ENCODE results near the gene ACP5.
"Not testable (repeated sequence)": the region's sequence is repeated elsewhere in the genome, so short reads cannot be mapped to it uniquely, and the experiment has no call there.

DNA sequence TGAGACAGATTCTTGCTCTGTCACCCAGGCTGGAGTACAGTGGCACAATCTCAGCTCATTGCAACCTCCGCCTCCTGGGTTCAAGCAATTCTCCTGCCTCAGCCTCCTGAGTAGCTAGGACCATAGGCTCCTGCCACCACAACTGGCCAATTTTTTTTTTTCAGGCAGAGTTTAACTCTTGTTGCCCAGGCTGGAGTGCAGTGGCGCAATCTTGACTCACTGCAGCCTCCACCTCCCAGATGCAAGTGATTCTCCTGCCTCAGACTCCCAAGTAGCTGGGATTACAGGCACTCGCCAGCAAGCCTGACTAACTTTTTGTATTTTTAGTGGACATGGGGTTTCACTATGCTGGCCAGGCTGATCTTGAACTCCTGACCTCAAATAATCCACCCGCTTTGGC is 3.7 kb downstream of the ACP5 start:
- not testable (repeated sequence) for TF ChIP-seq EZH2 (optimal IDR thresholded peaks at IDR 0.05; ENCODE audit: low read depth, low read length); EZH2phosphoT487 (IDR thresholded peaks at IDR 0.05; ENCODE audit: low read length)
- TF ChIP-seq, protein P1, sequence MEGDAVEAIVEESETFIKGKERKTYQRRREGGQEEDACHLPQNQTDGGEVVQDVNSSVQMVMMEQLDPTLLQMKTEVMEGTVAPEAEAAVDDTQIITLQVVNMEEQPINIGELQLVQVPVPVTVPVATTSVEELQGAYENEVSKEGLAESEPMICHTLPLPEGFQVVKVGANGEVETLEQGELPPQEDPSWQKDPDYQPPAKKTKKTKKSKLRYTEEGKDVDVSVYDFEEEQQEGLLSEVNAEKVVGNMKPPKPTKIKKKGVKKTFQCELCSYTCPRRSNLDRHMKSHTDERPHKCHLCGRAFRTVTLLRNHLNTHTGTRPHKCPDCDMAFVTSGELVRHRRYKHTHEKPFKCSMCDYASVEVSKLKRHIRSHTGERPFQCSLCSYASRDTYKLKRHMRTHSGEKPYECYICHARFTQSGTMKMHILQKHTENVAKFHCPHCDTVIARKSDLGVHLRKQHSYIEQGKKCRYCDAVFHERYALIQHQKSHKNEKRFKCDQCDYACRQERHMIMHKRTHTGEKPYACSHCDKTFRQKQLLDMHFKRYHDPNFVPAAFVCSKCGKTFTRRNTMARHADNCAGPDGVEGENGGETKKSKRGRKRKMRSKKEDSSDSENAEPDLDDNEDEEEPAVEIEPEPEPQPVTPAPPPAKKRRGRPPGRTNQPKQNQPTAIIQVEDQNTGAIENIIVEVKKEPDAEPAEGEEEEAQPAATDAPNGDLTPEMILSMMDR (IDR thresholded peaks at IDR 0.05; ENCODE audit: low read length): not testable (repeated sequence)

Data from MM.1S (cell line).